ENCODE results near the gene CENPA. TPM values are rescaled to one million over a fixed set of nuclear protein-coding genes. Genes with fewer than 3 reads are reported as not detected.

The CENPA gene
- total RNA-seq, 2 donors from 2014 or later, result not detected

GRCh38 chr2:26776195-26776800, 9.6 kb upstream of the CENPA start:
- no peak for ATAC-seq
- intact Hi-C loops (cut with DNase I), result no loop called here
- no peak for DNase-seq

GRCh38 chr2:26778098-26778497, 7.8 kb upstream of the CENPA start:
- peaks cover 3 to 29% of the 10 kb centered on the region in 2 donors for H3K36me3 ChIP-seq (replicated peaks in 1 of 2; ENCODE audit: insufficient read depth in 1 of 2, low read depth in 2 of 2)
- 94% methylated on average over 12 to 17 of the region's 18 CpGs for WGBS, 2 donors

More at GRCh38 chr2:26776195-26776800, 9.6 kb upstream of the CENPA start:
- TF ChIP-seq POLR2A (IDR thresholded peaks at IDR 0.05), result no peak
- no peak for TF ChIP-seq CTCF (IDR thresholded peaks at IDR 0.05)
- Histone ChIP-seq H3K9me3 (no peaks in the 10 kb centered on the region), H3K27me3 (no peaks in the 10 kb centered on the region), H3K27ac (no peak overlapping the region), H3K36me3 (replicated peaks in 1 of 2; ENCODE audit: insufficient read depth in 1 of 2, low read depth in 2 of 2) (peaks cover 3 to 29% of the 10 kb centered on the region in 2 donors), H3K4me1 (peaks cover 19% of the 10 kb centered on the region), H3K4me3 (no peak overlapping the region)
- WGBS, 2 donors, result 81 to 98% methylated on average over 4 to 5 of the region's 5 CpGs

GRCh38 chr2:26778507-26778906, 7.3 kb upstream of the CENPA start:
- Histone ChIP-seq H3K36me3 (replicated peaks in 1 of 2; ENCODE audit: insufficient read depth in 1 of 2, low read depth in 2 of 2) (peaks cover 3 to 29% of the 10 kb centered on the region in 2 donors), H3K27ac (no peak overlapping the region), H3K4me1 (no peaks in the 10 kb centered on the region), H3K9me3 (no peaks in the 10 kb centered on the region), H3K4me3 (no peak overlapping the region), H3K27me3 (no peaks in the 10 kb centered on the region)
- ATAC-seq (no peak), DNase-seq (no peak)
- TF ChIP-seq POLR2A (IDR thresholded peaks at IDR 0.05) (no peak), CTCF (IDR thresholded peaks at IDR 0.05) (no peak)
- whole genome bisulfite sequencing, 2 donors, result 82 to 86% methylated on average over 2 to 3 of the region's 3 CpGs
- intact Hi-C loops (cut with DNase I), result no loop called here

More at GRCh38 chr2:26778098-26778497, 7.8 kb upstream of the CENPA start:
- Histone ChIP-seq H3K4me3 (no peak overlapping the region), H3K27me3 (no peaks in the 10 kb centered on the region), H3K9me3 (no peaks in the 10 kb centered on the region), H3K27ac (no peak overlapping the region), H3K4me1 (peaks cover 1% of the 10 kb centered on the region)
- ATAC-seq, result no peak
- DNase-seq, result no peak
- intact Hi-C loops (cut with DNase I), result no loop called here
- TF ChIP-seq CTCF (IDR thresholded peaks at IDR 0.05) (no peak), POLR2A (IDR thresholded peaks at IDR 0.05) (no peak)

DNA sequence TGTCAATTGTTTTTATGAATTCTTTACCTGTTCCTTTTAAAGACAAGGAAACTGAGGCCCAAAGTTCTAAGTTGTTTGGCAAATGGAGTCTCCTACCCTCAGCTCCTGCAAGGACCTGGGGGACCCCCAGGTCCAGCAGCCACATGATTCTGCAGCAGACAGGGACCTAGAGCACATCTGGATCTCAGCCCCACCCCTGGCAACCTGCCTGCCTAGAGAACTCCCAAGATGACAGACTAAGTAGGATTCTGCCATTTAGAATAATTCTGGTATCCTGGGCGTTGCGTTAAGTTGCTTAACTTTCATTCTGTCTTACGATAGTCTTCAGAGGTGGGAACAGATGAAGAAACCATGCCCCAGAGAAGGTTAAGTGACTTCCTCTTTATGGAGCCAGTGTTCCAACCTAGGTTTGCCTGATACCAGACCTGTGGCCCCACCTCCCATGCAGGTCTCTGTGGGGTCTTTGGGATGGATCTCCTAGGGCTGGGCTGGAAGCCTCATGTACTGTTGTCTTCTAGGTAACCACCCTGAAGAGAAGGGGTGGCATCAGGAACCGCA, 5.6 kb upstream of the CENPA start:
- DNase-seq (no peak), ATAC-seq (no peak)
- TF ChIP-seq CTCF (IDR thresholded peaks at IDR 0.05), result no peak
- TF ChIP-seq POLR2A (IDR thresholded peaks at IDR 0.05), result no peak
- Histone ChIP-seq H3K36me3 (replicated peaks in 1 of 2; ENCODE audit: insufficient read depth in 1 of 2, low read depth in 2 of 2) (peaks cover 3 to 25% of the 10 kb centered on the region in 2 donors), H3K9me3 (no peaks in the 10 kb centered on the region), H3K27ac (no peak overlapping the region), H3K4me3 (no peak overlapping the region), H3K4me1 (peaks cover 2% of the 10 kb centered on the region), H3K27me3 (no peaks in the 10 kb centered on the region)
- WGBS, 2 donors, result 83 to 95% methylated on average over 3 to 4 of the region's 4 CpGs
- intact Hi-C loops (cut with DNase I), result no loop called here

Measured in body of pancreas (tissue), 4 donors.